SIG-M5 (cell line): ENCODE measurements around the gene CHAF1A.
A peak's percentile ranks its signal among the peaks of the same experiment; 100 is the strongest.

Experiments used
- DNase-seq: peaks from one replicate; lab custom pipeline; 2025; lab: John Stamatoyannopoulos, UW

CHAF1A gene

DNA sequence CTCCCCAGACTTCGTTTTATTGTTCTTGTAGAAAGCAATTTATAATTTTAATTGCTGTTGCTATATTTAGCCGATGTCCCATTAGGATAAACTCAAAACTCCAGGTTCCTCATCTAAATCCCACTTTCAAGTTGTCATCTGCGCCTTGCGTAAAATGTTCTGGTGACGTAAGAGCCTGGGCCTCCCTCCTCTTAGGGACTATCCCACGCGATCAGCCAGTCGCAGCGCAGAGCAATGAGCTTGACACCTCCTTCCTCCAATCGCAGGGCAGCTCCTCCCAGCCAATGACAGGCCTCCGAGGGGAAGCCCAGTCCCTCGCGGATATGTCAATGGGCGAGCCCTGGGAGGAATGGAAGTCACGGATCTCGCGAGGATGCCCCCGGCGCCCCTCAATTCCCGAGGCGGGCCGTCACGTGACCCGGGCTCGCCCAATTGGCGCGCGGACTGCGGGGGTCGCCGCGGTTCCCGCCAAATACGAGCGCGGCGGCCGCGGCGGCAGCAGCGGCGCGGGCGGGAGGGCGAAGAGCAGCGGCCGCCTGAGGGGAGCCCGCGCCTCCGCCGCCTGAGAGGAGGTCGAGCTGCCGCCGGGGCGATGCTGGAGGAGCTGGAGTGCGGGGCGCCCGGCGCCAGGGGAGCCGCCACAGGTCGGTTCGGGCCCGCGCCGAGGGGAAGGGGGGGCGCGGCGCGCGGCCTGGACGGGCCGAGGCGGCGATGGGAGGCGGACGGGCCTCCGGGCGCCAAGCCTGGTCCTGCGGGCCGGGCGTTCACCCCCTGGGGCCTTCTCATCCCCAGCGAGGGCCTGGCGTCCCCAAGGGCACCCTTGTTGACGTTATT, at the start of gene CHAF1A:
Gene CHAF1A, plus strand, starts transcription at position 470 of the 834 bp plus-strand sequence. Its CDS starts 123 bp downstream, at position 593.
- DNase-seq = peak; percentile 97

- DNase-seq = no peak
These were observed 49.7 kb upstream of the CHAF1A start for GRCh38 chr19:4352701-4353121.

GRCh38 chr19:4354282-4354681, 48.2 kb upstream of the CHAF1A start:
- DNase-seq = no peak

- no peak for DNase-seq
These were observed 47.5 kb upstream of the CHAF1A start for GRCh38 chr19:4354897-4355296.

- no peak for DNase-seq
These were observed 45.2 kb upstream of the CHAF1A start for GRCh38 chr19:4357095-4357797.

DNA sequence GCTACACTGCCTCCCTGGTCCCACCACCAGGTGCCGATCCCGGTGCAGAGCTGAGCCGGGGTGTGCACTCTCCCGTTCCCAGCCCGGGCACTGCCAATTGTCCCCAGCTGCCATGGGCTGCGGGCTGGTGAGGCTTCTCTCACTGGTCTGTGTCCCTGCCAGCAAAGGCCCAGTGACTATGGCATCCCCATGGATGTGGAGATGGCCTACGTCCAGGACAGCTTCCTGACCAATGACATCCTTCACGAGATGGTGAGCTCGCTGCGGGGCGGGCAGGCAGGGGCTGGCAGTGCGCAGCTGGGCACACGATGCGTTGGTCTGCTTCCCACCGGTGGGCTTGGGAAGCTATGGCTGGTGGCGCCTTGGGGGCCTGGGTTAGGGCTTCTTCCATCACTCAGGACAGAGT, 44.5 kb upstream of the CHAF1A start:
- DNase-seq = no peak

GRCh38 chr19:4358709-4359626, 43.5 kb upstream of the CHAF1A start:
- no peak for DNase-seq

DNA sequence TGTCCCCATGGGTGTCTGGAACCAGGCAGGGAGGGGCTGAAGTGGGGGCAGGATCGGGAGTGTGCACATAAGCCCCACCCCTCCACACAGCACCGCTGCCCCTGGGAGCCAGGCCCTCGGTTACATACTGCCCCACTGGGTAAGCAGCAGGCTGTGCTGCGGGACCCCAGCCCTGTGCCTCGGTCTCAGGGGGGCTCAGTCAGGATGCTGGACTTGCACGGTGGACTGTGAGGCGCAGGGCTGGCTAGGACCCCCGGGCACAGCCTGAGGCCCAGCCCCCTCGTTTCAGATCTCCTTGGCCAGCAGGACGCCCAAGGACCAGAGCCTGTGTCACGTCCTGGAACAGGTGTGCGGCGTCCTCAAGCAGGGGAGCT, 42.8 kb upstream of the CHAF1A start:
- no peak for DNase-seq

DNA sequence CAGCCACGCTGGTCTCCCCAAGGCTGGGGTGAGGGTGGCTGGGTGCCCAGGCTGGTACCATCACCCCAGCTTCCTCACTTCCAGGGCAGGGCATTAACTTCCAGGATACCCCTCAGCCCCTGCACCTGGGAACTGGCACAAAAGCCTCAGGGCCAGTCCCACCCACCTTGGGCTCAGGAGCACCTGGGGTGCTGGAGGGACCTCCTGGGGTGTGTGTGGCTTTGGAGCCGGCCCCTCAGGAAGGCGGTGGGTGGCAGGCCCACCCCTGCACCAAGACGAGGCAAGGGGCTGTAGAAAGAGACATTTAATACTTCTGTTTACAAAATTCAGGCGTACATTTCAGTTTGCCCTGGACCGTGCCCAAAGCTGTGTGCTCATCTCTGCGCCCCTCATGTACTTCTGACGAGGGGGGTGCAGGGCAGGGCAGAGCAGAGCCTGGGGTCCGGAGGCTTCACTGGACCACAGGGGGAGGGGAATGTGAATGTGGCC, 42.3 kb upstream of the CHAF1A start:
- no peak for DNase-seq

- no peak for DNase-seq
These were observed 41.7 kb upstream of the CHAF1A start for GRCh38 chr19:4360641-4361151.

DNA sequence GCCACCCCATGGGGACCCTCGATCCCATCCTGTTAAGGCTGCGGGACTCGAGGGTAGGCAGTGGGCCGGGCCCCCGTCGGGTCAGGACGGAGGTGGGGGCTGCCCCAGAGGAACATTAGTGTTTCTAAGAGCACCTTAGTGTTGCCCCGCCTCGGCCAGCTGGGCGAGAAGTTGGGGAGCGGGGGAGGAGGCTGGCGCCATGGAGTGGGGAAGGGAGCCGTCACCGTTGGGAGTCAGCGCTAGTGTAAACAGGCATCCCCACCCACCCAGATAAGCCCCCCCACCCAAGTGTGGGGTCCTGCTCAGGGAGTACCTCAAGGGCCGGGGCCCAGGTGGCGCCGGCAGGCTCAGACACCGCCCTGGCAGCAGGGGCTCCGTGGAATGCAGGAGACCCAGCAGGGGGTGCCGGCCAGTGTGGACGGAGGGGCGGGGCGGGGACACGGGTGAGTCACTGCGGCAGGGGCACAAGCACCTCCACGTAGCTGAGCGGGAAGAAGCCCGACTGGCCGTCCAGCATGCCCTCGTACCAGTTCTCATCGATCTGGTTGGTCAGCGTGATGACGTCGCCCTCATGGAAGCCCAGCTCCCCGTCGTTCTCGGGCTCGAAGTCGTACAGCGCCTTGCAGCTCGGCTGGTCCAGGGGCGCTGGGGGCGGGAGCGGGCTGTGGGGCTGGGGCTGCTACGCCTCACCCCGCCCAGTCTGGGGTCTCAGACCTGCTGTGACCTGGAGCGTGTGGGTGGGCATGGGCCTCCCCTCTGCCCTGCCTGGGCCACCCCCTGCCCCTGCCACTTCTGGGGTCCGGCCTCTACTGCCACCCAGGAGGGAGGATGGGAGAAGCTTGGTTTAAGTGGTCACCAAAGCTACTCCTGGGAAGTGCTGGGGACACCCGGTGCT, 41.0 kb upstream of the CHAF1A start:
- no peak for DNase-seq

- no peak for DNase-seq
These were observed 40.2 kb upstream of the CHAF1A start for GRCh38 chr19:4362101-4362828.

- DNase-seq = no peak
These were observed 39.5 kb upstream of the CHAF1A start for GRCh38 chr19:4362831-4363545.

DNA sequence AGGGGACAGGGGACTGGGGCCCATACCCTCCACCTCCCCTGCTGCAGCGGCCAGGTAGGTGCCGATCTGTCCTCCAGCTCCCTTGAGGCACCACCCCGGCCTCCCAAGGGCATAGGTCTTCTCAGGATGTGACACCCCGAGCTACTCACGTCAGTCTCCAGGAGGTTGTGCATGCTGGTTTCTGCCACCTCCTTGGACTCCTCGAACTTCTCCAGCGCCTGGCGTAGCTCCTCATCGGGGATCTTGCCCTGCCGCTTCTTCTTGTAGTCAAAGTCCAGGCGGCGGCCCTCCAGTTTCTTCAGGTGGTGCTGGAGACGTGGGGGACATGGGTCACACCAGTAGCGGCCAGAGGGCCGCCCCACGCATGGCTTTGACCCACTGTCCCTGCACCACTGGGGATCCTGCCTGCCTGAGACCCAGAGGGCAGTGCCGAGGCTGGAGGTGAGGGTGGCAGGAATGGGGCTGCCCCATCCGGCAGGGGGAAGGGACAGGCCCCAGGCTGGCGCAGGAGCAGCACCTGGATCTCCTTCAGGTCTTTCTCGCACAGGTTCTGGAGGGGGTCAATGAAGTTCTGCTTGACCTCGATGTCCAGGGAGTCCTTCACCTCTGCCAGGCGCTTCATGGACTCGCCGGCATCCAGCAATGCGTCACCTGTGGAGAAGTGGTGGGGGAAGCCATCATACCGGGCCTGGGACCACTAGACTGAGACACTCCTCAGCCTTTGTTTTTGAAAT, 38.7 kb upstream of the CHAF1A start:
- no peak for DNase-seq

DNA sequence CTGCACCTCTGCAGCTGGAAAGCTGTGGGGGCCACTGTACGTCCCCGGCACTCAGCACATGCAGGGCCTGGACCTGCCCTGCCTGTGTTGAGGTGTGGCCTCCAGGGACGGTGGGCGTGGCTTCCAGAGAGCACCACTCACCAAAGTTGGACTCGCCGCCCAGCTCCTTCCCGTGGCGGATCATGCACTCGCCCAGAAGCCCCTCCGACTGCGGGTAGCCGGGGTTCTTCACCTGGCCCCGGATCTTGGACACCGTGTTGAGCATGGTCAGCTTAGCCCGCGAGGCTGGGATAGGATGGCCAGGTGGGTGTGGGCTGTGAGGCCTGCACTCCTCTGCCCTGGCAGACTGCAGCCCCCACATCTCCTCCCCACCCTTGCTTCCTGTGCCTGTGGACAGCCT, 37.1 kb upstream of the CHAF1A start:
- no peak for DNase-seq

GRCh38 chr19:4365791-4366665, 36.4 kb upstream of the CHAF1A start:
- DNase-seq = no peak

- DNase-seq = no peak
These were observed 35.6 kb upstream of the CHAF1A start for GRCh38 chr19:4366666-4367335.
